Left colon (tissue), 2 donors: ENCODE results near the gene PLPP3. TPM values are rescaled to one million over a fixed set of nuclear protein-coding genes. Genes with fewer than 3 reads are reported as not detected.

ENCODE experiments used
- ATAC-seq: fragments of 200-7000 bp; cut with Tn5 transposase; one replicate; pipeline ENCODE4 v1.9.1; 2020; ENCODE audit warnings: mild to moderate bottlenecking, moderate library complexity
- DNase-seq, 2 donors: peaks; one replicate each; pipeline ENCODE4 v3.0.0-alpha.2; 2020
- intact Hi-C, 2 donors: fragments of 100-400 bp; cut with DNase I in 1 of 2; cut with micrococcal nuclease in 1 of 2; formaldehyde crosslinking; loops; one replicate each; pipeline versions ENCODE4 v1.11.2 to v1.14.0; 2022; cut with DNase I, micrococcal nuclease
- total RNA-seq, 2 donors: library from RNA; stranded (reverse); fragmentation: NEBNext Ultra II Directional; extraction: Animal tissue kit (Norgen Biotek cat#: 25700); gene quantifications; one replicate each; pipeline ENCODE4 v1.2.1, GENCODE V29; 2021
- donor health status: DM: no; HTN: no; CAD: no.
- donor health status: DM: yes; HTN: yes; CAD: no.

Gene PLPP3
- total RNA-seq, 2 donors from 2014 or later: 29.8 to 46.5 TPM

DNA sequence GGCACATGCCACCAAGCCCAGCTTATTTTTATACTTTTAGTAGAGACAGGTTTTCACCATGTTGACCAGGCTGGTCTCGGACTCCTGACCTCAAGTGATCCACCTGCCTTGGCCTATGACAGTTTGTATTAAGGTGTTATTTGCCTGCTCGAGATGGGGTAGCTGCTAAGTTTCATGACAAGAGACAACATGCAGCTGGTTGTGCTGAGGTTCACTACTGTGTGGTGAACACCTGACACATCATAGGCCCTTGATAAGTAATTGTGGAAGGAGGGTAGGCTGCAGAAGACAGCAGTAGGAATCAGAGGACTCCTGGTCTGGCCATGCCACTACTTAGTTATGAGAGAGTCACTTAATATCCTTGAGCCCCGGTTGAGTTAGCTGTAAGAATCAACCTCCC lies 46.2 kb downstream of the PLPP3 start:
- DNase-seq: no peak
- ATAC-seq: no peak
- intact Hi-C loops: no loop called here

DNA sequence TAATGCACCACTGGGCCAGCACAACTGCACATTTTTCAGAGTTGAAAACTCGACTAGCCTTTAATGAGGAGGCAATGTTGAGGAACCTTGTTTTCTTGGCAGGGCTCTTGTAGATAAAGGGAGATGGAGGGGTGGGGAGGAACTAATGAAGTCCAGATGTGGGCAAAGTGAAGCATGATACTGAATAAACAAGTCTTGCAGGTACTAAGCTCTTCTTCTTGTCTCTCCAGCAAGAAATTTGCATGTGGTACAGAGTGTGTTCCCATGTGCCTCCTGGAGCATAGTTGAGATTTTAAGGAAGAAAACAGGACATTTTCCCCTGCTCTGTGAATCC lies 47.0 kb downstream of the PLPP3 start:
- ATAC-seq (no peak), DNase-seq (no peak)
- intact Hi-C loops: no loop called here

DNA sequence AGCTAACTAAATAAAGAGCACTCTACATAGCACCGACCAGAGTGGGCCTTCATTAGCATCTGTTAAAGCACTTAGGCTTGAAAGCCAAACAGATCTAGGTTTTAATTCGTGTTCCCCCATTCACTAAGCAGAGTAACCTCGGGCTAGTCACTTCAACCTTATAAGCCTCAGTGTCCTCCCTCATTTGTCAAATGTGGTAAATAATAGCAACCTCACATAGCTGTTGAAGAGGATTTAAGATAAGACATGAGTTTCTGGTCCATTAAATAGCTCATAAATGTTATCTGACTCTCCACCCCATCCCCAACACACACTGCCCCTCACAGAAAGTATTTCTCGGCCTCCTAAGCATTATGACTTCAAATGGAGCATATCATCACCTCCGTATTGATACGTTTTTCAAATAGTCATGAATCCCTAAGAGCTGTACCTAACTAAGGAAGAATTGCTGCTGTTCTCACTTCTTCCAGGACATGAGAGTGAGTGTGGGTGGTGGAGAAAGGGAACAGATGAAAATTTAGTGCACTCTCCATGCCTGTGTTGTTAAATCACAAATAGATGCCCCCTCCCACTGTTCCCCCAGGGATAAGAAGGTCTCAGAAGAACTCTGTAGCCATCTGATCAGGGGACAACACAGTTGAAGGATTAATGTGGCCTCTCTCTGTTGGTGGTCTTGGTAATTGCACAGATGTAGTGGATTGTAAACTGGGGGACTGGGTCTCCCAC lies 47.6 kb downstream of the PLPP3 start:
- DNase-seq (no peak), ATAC-seq (no peak)
- intact Hi-C loops: no loop called here

DNA sequence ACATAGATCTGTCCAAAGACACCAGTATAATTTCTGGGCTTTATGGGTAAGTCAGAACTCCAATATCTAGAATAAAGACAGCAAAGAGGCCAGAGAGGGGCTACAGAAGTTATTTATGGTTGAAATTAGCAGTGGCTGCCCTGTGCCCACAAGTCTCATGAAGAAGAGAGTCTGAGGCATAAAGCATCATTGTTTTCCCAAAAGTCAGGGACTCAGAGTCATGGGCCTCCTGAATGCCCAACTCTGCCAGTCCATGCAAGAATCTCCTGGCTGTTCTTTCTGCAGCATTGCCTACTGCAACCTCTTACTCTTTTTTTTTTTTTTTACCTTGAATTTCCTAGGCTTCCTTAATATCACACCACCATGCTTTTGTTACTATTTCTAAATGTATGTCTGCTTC lies 49.6 kb downstream of the PLPP3 start:
- no peak for ATAC-seq
- DNase-seq: no peak
- intact Hi-C loops: no loop called here

DNA sequence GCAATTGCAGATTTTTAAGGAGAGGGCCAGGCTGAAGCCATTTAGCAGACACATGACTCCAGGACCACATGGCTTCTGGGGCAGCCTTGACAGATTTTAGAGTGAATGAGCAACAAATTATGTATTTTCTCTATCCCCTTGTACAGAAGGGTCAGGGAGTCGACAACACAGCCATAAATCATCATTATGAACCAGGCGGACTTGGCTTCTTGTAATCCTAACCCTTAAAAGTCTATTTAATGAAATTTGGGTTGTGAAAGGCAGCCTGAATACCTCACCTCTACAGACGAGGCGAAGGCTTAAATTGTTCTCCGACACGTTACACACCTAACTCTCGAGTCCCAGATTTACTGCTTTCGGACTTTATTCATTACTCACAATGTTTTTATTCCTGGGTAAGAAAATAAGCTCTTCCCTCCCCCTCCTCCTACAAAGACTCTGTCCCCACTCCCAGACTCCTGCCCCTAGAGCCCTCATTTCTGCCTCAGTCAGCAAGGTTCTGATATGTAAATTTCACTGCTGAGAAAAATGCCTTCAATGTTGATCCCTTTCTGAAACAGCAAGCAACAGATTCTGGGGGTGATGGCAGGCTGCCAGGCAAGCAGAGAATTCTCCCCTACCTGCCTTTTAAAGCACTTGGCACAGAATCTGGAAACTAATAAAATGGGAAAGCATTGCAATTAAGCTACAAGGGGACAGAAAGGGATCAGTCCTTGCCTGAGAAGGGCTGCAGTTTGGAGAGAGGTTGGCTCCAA lies 51.6 kb downstream of the PLPP3 start:
- intact Hi-C loops: no loop called here
- DNase-seq (peak; percentile 48 to 50), ATAC-seq (peak; percentile 68)

DNA sequence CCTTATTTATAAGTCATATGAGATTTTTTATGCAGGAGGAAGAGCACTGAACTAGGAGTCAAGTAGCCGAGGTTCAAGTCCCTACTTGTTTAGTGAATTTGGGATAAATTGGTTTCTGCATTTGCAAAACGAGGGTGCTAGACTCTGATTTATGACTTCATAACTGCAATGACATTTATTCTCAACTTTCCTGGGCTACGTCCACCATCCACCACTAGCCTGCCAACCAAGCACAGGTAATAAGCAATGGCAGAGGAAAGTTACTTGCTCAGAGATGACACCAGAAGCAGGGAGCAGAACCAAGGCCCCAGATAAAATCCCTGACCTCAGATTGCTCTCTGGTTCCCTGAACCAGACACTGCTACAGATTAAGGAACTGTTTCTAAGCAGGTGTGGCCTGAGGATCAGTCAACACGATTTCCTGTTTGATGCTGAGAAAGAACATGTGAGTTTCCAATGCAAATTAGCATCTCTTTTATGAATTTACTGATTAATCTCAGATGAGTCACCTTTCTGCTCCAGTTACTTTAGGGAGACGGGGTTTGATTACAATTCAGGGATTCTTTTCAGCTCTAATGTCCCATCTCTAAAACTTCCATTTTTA lies 52.7 kb downstream of the PLPP3 start:
- peak; percentile 68 for ATAC-seq
- intact Hi-C loops: no loop called here
- peak in 1 of 2 donors; percentile 39 for DNase-seq

DNA sequence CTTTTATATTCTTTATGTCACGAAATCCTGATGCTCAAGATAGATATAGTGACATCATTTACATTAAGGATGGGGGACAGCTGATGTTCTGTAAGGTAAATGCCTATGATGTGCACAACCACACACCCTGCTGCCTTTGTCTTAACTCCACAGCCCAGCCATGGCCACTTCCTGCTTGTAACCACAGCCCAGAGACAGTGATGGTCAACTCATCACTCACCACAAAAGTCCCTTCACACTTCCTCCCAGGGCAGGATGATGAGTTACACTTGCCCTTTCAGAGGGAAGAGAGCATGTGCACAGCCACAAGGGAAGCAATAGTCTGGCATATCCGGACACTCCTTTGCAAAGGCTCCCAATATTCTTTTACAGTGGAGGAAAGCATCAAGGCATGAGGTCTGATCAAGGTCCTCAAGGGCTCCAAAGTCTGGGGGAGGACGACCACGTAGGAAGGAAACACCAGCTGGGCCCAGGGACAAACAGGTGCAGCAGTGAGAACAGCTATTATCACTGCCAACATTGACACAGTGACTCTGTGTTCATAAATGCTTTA lies 53.8 kb downstream of the PLPP3 start:
- peak; percentile 44 for ATAC-seq
- DNase-seq: peak; percentile 23 to 40
- intact Hi-C loops: no loop called here

DNA sequence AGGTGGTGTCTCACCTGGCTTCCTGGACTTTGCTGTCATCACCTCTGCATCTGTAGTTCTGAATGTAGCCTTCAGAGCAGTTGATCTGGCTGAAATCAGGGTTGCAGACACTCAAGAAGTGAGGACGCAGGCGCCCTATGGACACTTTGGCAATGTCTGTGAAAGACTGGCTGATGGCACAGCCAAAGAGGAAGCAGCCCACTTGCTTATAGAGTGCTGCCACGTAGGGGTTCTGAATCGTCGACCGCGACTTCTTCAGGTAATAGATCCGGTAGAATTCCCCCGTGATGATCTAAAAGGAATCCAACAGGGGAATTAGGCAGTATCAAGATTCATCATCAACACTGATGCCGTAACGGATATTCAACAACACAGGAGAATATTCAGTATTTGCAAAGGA lies 55.1 kb downstream of the PLPP3 start:
- intact Hi-C loops: no loop called here

DNA sequence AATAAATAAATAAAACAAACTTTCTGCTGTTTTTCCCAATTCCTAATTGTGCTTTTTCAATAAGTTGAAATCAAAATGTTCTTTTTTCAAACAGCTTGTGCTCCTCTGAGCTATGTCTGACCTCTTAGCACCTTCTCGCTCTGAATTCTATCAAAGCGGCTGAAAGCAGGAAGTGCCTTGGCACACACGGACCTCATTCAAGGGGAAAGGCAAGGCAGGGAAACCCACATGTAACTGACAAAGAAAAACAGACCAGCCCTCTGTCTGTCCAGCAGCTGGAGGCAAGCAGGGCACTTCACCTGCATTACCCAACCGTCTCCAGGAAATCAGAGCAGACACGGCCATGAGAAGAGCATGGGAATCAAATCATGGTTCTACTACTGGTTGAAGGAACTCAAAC lies 56.7 kb downstream of the PLPP3 start:
- intact Hi-C loops: no loop called here
- ATAC-seq (peak; percentile 28), DNase-seq (peak; percentile 22 to 54)

More for the DNA sequence above, 55.1 kb downstream of the PLPP3 start:
- DNase-seq (no peak), ATAC-seq (no peak)

DNA sequence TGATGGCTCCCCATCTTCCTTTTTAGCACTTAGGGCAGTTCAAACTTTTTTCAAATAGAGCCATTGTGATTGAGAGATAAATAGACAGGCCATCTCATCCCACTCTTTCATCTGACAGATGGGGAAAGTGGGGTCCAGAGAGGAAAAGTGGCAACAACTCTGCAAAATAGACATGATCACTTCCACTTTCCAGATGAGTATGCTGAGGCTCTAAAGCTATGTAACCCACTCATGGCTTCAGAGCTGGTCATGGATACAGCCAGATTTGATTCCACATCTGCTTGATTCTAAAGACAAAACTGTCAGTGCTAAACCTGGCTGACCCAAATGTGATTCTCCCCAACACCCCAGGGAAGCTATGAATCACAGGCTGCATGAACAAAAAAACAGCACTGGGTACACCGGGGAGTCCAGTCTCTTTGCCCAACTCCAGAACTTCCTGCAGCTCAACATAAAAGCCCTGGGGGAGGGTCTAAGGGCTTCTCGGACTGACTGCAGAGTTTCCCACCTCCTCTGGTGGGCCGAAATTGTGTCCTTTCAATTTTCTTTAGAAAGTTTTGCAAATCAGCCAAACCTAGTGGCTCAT lies 59.3 kb downstream of the PLPP3 start:
- ATAC-seq: no peak
- intact Hi-C loops: no loop called here
- no peak for DNase-seq

DNA sequence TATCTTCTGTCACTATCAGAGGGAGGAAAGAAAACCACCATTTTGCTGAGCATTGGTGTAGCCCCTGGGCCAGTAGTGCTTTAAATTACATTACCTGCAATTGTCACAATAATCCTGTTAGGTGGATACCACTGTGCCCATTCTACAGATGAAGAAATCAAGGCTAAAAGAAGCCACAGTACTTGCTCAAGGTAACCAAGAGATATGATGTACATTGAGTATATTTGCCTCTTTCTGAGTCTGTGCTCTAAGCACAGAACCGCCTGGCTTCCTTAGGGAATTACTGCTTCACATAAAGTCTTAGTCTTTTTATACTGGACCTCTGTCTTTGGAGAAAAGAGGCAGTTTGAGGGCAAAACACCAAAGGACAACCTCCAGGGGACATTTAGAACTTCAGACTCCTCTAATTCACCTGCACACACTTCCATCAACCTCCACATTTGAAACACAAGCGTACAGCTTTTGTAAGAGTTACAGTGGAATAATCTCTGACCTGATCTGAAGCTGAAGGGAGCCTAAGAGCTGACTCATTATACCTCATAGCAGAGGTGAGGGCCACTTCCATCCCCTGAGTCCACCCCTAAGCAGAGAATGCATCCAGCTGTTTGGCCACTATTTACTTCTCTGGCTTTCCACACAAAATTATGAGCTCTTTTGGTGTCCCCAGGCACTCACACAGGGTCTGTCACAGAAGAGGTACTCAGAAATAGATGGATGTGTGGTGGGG lies 61.8 kb downstream of the PLPP3 start:
- intact Hi-C loops: no loop called here
- ATAC-seq: no peak

DNA sequence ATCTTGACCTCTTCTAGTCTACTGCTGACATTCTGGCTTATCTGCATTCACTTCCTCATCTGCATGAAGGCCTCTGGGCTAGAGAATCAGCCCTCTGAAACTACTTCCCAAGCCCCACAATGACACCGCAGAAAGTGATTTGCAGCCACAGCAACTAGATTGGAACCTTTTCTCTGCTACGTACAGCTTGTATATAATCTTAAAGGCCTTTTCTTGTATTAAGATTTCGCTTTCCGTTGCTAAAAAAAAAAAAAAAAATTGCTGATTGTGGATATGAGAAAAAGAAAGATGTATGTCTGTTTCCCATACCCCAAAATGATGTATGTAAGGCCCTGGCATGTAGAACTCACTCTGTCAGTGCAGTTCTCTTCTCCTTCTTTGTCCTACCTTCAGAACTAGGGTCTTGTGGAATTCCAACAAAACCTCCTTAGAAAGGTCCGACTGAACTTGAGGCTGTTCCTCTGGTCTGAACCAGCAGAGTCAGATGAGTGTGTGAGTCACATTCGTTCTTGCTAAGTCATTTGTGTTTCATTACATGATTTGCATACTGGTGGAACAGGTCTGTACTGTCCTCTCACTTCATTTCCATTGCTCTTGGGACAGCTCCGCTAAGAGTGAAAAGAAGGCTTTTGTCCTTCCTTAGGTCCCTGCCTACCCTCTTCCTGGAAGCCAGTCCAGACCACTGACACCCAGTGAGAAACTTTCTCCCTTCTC lies 62.7 kb downstream of the PLPP3 start:
- peak; percentile 98 for ATAC-seq
- intact Hi-C loops: no loop called here
- peak in 1 of 2 donors; percentile 51 for DNase-seq

More for the DNA sequence above, 61.8 kb downstream of the PLPP3 start:
- no peak for DNase-seq

DNA sequence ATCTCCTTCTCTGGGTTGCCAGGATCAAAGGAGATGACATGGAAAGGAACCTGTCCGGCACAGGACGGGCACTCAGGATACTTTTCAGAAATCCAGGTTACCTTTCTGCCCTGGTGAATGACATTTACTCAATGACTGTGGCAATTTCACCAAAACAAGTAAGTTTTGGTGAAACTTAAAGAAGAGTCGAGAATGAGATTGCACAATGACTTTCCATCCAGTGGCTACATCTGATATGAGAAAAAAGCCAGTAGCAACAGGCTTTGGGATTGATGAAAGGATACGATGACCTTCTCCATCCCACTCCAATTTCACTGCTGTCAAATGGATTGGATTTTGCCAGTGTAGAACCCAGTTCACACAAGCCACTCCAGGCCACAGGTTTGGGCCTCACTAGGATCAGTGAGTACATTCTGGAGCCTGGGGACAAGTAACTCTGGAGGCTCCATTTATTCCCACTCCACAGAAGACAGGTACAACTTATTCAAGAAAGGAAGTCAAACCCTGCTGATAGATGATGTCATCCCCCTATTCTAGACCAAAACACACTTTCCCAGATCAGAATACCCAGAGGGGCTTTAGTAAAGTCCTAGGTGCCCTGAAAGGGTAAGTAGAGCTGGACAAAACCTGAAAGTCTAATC lies 63.3 kb downstream of the PLPP3 start:
- intact Hi-C loops: no loop called here
- ATAC-seq (no peak), DNase-seq (no peak)

DNA sequence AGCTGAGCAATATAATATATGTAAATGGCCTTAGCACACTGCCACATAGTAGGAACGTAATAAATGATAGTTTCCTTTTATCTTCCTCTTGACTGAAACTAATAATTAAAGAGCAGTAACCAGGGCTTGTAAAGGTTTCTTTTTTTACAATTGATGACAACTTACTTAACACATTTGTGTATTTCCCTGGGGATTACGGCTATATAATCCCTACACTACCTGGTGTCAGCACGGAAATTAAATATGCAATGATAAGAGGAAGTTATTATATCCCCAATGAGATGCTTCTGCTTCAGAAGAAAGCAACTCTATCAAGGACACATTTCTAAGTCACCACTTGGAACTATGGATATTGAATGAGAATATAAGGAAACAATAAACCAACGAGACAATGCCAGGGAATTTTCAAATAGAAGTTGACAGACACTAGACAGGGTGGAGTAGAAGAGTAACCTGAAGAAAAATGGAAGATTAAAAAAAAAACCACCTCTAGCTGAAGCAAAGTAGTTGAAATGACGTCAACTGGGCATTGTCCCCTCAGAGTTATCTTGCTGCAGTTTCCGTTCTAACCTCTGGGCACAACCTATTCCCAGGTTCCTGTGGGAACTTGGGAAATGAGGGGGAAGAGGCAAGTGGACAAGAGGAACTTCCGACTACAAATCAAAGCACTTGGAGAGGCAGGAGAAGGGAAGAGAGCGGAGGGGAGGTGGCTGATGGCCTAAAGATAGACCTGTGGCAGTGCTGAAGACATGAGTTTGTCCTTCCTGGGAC lies 66.5 kb downstream of the PLPP3 start:
- intact Hi-C loops: no loop called here
- ATAC-seq (no peak), DNase-seq (no peak)

DNA sequence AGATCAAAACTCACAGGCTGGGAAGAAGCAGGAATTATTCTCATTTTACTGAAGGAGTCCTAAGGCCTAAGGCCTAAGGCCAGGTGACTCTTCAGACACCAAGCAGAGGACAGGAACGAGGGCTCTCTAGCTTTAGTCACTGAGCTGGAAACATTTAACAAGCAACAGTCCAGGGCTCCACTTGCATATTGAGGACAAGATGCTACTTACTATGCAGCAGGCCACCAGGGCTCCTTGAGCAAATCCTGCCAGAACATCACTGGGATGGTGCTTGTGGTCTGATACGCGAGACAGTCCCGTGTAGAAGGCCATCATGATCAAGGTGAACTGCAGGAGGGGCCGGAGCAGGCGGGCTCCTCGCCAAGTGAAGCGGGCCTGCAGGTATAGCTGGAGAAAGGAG lies 67.6 kb downstream of the PLPP3 start:
- no peak for ATAC-seq
- no peak for DNase-seq
- intact Hi-C loops: no loop called here

DNA sequence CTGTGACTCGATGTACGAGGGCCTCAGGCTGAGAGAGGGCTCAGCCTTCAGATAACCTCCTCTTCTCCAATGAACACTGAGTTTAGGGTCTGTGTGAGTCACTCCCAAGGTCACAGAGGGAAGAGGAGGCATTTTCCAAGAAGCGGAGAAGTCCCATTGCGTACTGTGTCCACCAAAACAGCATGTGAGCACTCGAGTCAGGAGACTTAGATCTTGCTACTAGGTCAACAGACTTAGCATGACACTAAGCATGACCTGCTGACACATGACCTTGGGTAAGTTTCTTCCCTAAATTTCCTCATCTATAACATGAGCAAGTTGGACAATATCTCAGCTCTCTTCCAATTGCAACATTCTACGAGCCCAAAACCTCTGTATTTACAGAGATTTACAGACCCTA lies 68.0 kb downstream of the PLPP3 start:
- intact Hi-C loops: no loop called here
- no peak for ATAC-seq
- DNase-seq: no peak

DNA sequence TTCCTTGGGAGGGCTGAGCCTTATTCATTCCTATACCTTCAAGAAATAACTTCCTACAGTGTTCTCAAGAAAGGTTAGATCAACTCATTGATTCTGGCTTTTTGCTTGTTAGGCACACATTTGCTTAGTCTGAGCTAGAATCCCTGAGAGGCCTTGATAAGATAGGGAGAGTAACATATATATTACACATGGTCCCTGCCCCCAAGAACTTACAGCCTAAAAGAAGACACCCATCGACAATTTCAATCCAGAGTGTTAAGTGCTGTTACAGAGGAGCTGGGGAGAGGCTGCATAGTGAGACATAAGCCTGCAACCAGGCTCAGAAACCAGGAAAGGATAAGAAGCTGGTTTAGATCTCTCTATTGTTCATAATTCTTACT lies 68.7 kb downstream of the PLPP3 start:
- no peak for ATAC-seq
- intact Hi-C loops: no loop called here
- no peak for DNase-seq
